Mammary epithelial cell (primary cell): ENCODE data around the gene DTNA.

ENCODE experiments used
- EZH2 ChIP-seq: IDR thresholded peaks from 2 replicates; pipeline ENCODE4 v1.6.1; 2012; ENCODE audit warnings: low read length, inconsistent platforms, borderline replicate concordance
- TF ChIP-seq, protein P1 (sequence below), 2 donors: IDR thresholded peaks in 1 of 2; conservative IDR thresholded peaks in 1 of 2; 2 replicates each; pipeline ENCODE4 v1.5.1; 2011 to 2012; ENCODE audit warnings: inconsistent platforms in 2 of 2, low read length in 2 of 2, mild to moderate bottlenecking in 2 of 2, control low read depth in 1 of 2, low read depth in 1 of 2; ENCODE audit not compliant: insufficient read depth in 1 of 2; ENCODE audit errors: extremely low read depth in 1 of 2

DNA sequence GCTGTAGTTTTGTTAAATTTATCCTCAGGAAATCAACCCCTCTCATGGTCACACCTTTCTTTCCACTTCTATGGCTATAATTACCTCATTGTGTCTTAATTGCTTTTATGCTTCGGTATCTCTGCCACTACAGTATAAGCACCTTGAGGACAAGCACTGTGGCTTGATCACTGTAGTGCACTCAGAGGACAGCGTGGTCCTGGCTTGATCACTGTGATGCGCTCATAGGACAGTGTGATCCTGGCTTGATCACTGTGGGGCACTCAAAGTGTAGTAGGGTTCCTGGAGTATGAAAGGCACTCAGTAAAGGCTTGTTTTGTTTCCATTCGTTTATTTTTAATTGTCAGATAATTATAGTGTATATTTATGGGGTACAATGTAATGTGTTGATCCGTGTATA is 44.2 kb downstream of the DTNA start:
- TF ChIP-seq, protein P1, sequence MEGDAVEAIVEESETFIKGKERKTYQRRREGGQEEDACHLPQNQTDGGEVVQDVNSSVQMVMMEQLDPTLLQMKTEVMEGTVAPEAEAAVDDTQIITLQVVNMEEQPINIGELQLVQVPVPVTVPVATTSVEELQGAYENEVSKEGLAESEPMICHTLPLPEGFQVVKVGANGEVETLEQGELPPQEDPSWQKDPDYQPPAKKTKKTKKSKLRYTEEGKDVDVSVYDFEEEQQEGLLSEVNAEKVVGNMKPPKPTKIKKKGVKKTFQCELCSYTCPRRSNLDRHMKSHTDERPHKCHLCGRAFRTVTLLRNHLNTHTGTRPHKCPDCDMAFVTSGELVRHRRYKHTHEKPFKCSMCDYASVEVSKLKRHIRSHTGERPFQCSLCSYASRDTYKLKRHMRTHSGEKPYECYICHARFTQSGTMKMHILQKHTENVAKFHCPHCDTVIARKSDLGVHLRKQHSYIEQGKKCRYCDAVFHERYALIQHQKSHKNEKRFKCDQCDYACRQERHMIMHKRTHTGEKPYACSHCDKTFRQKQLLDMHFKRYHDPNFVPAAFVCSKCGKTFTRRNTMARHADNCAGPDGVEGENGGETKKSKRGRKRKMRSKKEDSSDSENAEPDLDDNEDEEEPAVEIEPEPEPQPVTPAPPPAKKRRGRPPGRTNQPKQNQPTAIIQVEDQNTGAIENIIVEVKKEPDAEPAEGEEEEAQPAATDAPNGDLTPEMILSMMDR (conservative IDR thresholded peaks at IDR 0.05 in 1 of 2, IDR thresholded peaks at IDR 0.05 in 1 of 2; ENCODE audit: extremely low read depth in 1 of 2, insufficient read depth in 1 of 2, low read depth in 1 of 2, low read length in 2 of 2) = no peak
- no peak for TF ChIP-seq EZH2
